Adrenal gland (tissue), 5 donors: ENCODE data around the gene DSG4.

Experiments
- POLR2A ChIP-seq, 2 donors: fragments of 450-650 bp; IDR thresholded peaks; one replicate each; pipeline ENCODE4 v1.6.1; 2017; ENCODE audit warnings: antibody characterized with exemption in 2 of 2, mild to moderate bottlenecking in 2 of 2, moderate library complexity in 1 of 2
- TF ChIP-seq, protein P1 (sequence below), 6 experiments: fragments of 450-650 bp in 4 of 6; fragments of 200-600 bp in 2 of 6; sonication (generic) in 1 of 6; IDR thresholded peaks; 1 replicate in 5 of 6; 2 replicates in 1 of 6; pipeline versions ENCODE4 v1.5.1 to v1.8.0; 2016 to 2021; ENCODE audit warnings: antibody characterized with exemption in 6 of 6, mild to moderate bottlenecking in 2 of 6, moderate library complexity in 1 of 6
- donor health status: DM: no; HTN: no; CAD: no.

- TF ChIP-seq POLR2A (IDR thresholded peaks at IDR 0.05) = no peak
- TF ChIP-seq, protein P1, sequence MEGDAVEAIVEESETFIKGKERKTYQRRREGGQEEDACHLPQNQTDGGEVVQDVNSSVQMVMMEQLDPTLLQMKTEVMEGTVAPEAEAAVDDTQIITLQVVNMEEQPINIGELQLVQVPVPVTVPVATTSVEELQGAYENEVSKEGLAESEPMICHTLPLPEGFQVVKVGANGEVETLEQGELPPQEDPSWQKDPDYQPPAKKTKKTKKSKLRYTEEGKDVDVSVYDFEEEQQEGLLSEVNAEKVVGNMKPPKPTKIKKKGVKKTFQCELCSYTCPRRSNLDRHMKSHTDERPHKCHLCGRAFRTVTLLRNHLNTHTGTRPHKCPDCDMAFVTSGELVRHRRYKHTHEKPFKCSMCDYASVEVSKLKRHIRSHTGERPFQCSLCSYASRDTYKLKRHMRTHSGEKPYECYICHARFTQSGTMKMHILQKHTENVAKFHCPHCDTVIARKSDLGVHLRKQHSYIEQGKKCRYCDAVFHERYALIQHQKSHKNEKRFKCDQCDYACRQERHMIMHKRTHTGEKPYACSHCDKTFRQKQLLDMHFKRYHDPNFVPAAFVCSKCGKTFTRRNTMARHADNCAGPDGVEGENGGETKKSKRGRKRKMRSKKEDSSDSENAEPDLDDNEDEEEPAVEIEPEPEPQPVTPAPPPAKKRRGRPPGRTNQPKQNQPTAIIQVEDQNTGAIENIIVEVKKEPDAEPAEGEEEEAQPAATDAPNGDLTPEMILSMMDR (IDR thresholded peaks at IDR 0.05) = no peak
These were observed at the start of gene DSG4 for GRCh38 chr18:31376477-31376876.
